Subcutaneous adipose tissue (tissue), 4 donors: ENCODE results near the gene CEMIP. TPM values are rescaled to one million over a fixed set of nuclear protein-coding genes. Genes with fewer than 3 reads are reported as not detected.

Experiments
- total RNA-seq, 4 donors: library from RNA; depleted of rRNA; stranded (reverse); fragments of >200 nt; gene quantifications; one replicate each; pipeline ENCODE4 v1.1.0, GENCODE V29; 2016
- TF ChIP-seq, protein P1 (sequence below): fragments of 450-650 bp; IDR thresholded peaks from one replicate; pipeline ENCODE4 v1.5.1; 2016; ENCODE audit warnings: low read depth, mild to moderate bottlenecking, control low read depth, antibody characterized with exemption, moderate library complexity

Gene CEMIP
- total RNA-seq, 4 donors from 2014 or later, result 0.17 TPM; not detected in 3

DNA sequence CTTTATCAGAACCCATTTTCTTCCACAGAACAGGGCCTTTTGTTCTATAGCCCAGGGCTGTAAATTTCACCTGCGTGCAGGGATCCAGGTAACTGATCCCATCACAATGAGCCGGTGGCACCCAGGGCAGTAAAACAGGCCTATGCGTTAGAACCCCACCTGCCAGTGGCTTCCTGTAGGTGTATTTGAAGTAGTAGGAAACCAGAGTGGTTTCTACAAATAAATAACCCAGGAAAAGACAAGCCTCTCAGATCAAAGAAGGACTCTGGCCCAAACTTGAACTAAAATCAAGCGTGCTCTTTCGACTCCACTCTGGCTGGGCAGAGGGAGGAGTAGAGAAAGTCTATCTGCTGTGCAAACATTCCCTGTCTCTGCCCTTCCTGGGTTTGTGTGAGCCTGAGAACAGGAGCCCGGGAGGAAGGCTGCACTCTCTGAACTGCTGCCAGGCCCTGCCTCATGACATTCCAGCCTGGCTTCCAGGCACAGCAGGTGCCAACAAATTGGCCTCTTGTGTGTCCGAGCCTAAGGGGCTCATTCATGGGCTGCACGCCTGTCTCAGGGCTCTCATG lies 77.7 kb downstream of the CEMIP start:
- TF ChIP-seq, protein P1, sequence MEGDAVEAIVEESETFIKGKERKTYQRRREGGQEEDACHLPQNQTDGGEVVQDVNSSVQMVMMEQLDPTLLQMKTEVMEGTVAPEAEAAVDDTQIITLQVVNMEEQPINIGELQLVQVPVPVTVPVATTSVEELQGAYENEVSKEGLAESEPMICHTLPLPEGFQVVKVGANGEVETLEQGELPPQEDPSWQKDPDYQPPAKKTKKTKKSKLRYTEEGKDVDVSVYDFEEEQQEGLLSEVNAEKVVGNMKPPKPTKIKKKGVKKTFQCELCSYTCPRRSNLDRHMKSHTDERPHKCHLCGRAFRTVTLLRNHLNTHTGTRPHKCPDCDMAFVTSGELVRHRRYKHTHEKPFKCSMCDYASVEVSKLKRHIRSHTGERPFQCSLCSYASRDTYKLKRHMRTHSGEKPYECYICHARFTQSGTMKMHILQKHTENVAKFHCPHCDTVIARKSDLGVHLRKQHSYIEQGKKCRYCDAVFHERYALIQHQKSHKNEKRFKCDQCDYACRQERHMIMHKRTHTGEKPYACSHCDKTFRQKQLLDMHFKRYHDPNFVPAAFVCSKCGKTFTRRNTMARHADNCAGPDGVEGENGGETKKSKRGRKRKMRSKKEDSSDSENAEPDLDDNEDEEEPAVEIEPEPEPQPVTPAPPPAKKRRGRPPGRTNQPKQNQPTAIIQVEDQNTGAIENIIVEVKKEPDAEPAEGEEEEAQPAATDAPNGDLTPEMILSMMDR, result no peak

DNA sequence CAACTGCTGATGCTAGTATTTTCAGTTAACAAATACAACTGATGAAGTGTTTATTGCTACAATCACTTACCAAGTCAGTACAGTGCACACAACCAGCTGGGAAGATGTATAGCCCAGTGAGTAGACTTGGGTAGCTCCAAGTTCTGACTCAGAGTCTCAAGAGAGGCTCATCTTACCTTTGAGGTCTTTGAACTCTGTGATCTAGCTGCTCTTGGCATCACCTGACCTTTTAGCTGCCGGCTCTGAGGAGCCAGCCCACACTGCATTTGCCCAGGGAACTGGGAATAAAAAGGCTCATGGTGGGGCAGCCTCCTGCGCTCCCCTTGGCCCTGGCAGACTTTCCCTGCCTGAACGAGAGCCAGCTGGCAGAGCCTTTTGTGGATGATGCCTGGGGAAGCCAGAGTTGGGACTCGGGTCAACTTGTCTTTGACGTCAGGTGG lies 82.6 kb downstream of the CEMIP start:
- TF ChIP-seq, protein P1, result no peak

DNA sequence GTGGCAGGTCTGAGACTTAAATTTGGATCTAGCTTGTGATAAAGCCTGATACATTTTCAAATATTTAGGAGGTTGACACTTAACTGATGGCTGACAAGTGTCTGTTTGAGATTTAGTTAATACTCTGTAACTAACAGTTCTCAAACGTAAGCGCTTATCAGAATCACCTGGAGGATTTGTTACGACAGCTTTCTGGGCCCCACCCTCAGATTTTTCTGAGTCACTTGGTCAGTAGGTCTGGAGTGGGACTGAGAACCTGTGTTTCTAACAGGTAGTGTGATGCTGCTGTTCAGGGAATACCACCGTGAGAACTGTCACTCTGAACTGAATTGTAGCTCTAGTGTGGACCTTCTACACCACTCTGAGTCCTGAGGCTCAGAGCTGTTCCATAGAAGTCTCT lies 85.5 kb downstream of the CEMIP start:
- TF ChIP-seq, protein P1, result no peak

DNA sequence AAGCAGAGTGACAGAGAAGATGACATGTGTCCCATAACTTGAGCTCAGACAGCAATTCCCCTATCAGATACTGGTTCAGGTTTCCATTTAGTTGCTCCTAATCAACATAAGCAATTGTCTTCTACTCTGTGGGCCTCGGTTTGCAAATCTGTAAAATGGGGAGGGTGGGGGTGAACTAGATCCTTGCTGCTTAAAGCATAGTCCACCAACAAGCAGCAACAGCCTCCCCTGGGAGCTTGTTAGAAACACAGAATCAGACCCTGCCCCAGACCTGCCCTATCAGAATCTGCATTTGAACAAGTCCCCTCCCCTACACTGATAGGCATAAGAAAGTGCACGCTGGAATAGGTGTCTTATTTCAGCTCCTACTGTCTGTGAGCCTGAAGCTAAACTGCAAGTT lies 87.8 kb downstream of the CEMIP start:
- TF ChIP-seq, protein P1, result no peak

DNA sequence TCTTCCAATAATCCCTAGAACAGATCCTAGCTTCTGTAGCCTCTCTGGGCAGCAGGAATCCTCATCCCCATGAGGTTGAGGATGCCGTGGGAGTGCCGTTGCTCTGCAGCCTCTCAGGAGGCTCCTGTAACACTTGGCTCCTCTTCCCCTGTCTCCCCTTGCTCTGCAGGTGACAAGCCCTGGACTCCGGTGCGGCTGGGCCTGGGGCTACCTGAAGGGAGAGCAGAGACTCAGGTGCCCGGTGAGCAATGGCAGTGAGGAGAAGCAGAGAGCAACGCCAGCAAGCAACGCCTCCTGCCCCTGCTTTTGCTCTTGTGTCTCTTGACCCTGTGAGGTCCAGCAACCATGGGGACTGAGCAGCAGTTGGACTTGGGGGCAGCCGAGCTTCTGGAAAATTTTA lies 91.2 kb downstream of the CEMIP start:
- TF ChIP-seq, protein P1, result no peak

DNA sequence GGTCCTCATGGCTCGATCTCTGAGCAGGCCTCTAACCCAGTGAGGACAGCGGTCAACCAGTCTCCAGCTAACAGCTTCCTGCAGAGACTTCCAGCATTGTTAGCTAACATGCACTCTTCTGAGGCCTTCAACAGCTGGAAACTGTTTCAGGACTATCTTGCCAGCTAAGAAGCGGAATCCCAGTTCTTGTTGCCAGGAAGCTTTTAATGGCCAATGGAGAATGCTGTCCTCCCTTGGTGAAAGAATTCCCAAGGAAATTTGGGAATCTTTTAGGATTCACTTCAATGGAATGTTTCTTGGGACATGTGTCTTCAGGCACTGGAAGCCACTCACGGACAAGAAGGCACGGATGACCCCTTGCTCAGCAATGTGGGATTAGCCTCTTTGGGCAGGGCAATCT lies 91.7 kb downstream of the CEMIP start:
- TF ChIP-seq, protein P1, result no peak

DNA sequence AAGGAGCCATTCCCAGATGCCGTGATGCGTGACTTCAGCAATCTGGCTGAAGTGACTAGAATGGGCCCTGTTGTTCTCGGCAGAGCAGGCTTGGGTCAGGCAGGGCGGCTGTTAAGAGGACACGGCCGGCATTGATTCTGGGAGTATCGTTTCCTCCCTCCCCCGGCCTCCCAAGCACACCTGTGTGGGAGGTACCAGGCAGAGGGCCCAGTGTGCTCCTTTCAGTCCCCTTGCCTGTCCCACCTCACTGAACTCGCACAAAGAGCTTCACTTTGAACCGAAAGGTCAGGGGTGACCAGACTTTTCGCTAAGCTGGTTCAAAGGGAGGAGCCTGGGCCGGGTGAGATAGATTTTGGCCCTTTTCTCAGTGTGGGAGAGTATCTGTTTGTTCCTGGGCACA lies 92.7 kb downstream of the CEMIP start:
- TF ChIP-seq, protein P1, result no peak
